GM12878 (cell line): ENCODE measurements around the gene NT5DC4. TPM values are rescaled to one million over a fixed set of nuclear protein-coding genes. Genes with fewer than 3 reads are reported as not detected.

Experiments
- ATAC-seq: fragments of 200-7000 bp; cut with Tn5 transposase; 3 replicates; pipeline ENCODE4 v1.9.1; 2020; ENCODE audit warnings: mild to moderate bottlenecking, moderate library complexity
- BruUV-seq: library from RNA; stranded (reverse); fragments of 400-500 nt; replicated peaks from 2 replicates; lab custom pipeline; 2021; lab: Mats Ljungman, UMichigan
- CTCF ChIA-PET: fragments of 300-600 bp; sonication (Branson Sonifier 250); formaldehyde crosslinking; extraction: SDS; loops from one replicate; lab custom pipeline; 2021; ENCODE audit warnings: inconsistent platforms; lab: Yijun Ruan, JAX
- POLR2A ChIA-PET: fragments of 350-600 bp; formaldehyde crosslinking; extraction: SDS; loops from one replicate; lab custom pipeline; 2021; ENCODE audit warnings: inconsistent platforms; lab: Charles Lee
- RAD21 ChIA-PET: fragments of 300-600 bp; sonication (Branson Sonifier 250); formaldehyde crosslinking; loops from one replicate; lab custom pipeline; 2023; ENCODE audit warnings: antibody characterized with exemption; ENCODE audit not compliant: unreplicated experiment; lab: Charles Lee
- SMC1A ChIA-PET: fragments of 300-600 bp; sonication (Branson Sonifier 250); formaldehyde crosslinking; loops from one replicate; lab custom pipeline; 2023; ENCODE audit not compliant: unreplicated experiment, uncharacterized antibody; lab: Charles Lee
- DNase-seq: peaks from one replicate; pipeline ENCODE4 v3.0.0-alpha.2; 2011; ENCODE audit warnings: low read depth, low spot score
- FAIRE-seq: peaks from 3 replicates; lab custom pipeline; 2011; peaks lifted over from hg19 to GRCh38; lab: Jason Lieb, UNC
- H2AFZ ChIP-seq: 2 replicates; pipeline ENCODE4 v1.6.0; 2011; ENCODE audit warnings: low read depth, low read length, control low read depth; ENCODE audit not compliant: control insufficient read depth
- H3K27ac ChIP-seq: 2 replicates; pipeline ENCODE4 v1.5.1; 2011; ENCODE audit warnings: control low read depth; ENCODE audit not compliant: control insufficient read depth, insufficient read depth
- H3K27me3 ChIP-seq, 2 experiments: replicated peaks in 1 of 2; 2 replicates each; pipeline versions ENCODE4 v1.6.0 to v1.6.1; 2011; ENCODE audit warnings: low read length in 1 of 2; ENCODE audit not compliant: control insufficient read depth in 2 of 2, insufficient read depth in 2 of 2
- H3K36me3 ChIP-seq, 2 experiments: 2 replicates each; pipeline ENCODE4 v1.5.1; 2011; ENCODE audit warnings: low read length in 1 of 2; ENCODE audit not compliant: control insufficient read depth in 2 of 2, insufficient read depth in 2 of 2
- H3K4me1 ChIP-seq: 2 replicates; pipeline ENCODE4 v1.6.1; 2011; ENCODE audit warnings: mild to moderate bottlenecking, low read length, moderate library complexity, mixed read lengths; ENCODE audit not compliant: control insufficient read depth, insufficient read depth
- H3K4me2 ChIP-seq: 2 replicates; pipeline ENCODE4 v1.6.0; 2011; ENCODE audit warnings: control low read depth; ENCODE audit not compliant: control insufficient read depth, insufficient read depth
- H3K4me3 ChIP-seq: fragments of 200-600 bp; sonication (generic); 2 replicates; pipeline ENCODE4 v1.5.1; 2016
- H3K79me2 ChIP-seq: 2 replicates; pipeline ENCODE4 v1.6.0; 2011; ENCODE audit warnings: low read length; ENCODE audit not compliant: control insufficient read depth, insufficient read depth
- H3K9ac ChIP-seq: 2 replicates; pipeline ENCODE4 v1.8.0; 2011; ENCODE audit warnings: low read length, control low read depth, mixed read lengths; ENCODE audit not compliant: control insufficient read depth, insufficient read depth
- H3K9me3 ChIP-seq: replicated peaks from 3 replicates; pipeline ENCODE4 v1.5.1; 2011; ENCODE audit warnings: mild to moderate bottlenecking, low read length; ENCODE audit not compliant: control insufficient read depth, insufficient read depth
- H4K20me1 ChIP-seq: 2 replicates; pipeline ENCODE4 v1.6.0; 2011; ENCODE audit not compliant: control insufficient read depth, insufficient read depth
- BHLHE40 ChIP-seq, 2 experiments: fragments of 450-650 bp in 1 of 2; IDR thresholded peaks; 2 replicates each; pipeline ENCODE4 v1.6.1; 2011 to 2017; ENCODE audit warnings: low read depth in 2 of 2, borderline replicate concordance in 1 of 2, improper control_type of control experiment in 1 of 2, low read length in 1 of 2, mild to moderate bottlenecking in 1 of 2
- CEBPZ ChIP-seq: fragments of 150-350 bp; IDR thresholded peaks from 2 replicates; pipeline ENCODE4 v1.6.1; 2016; ENCODE audit warnings: low read depth, low read length
- EGR1 ChIP-seq, 2 experiments: IDR thresholded peaks; 1 replicate in 1 of 2; 2 replicates in 1 of 2; pipeline ENCODE4 v1.6.1; 2011 to 2012; ENCODE audit warnings: low read depth in 2 of 2, low read length in 2 of 2, borderline replicate concordance in 1 of 2, mild to moderate bottlenecking in 1 of 2, moderate library complexity in 1 of 2
- TCF7 ChIP-seq: IDR thresholded peaks from 2 replicates; pipeline ENCODE4 v1.6.1; 2014; ENCODE audit warnings: antibody characterized with exemption, borderline replicate concordance
- ZNF274 ChIP-seq: IDR thresholded peaks from one replicate; pipeline ENCODE4 v1.8.0; 2011; ENCODE audit not compliant: insufficient read length, insufficient read depth
- WGBS: methylation state at CpG from one replicate; pipeline ENCODE4 v1.1.6; 2016; ENCODE audit warnings: low lambda C conversion rate; ENCODE audit not compliant: insufficient replicate concordance, insufficient coverage; ENCODE audit errors: missing lambda C conversion rate; 5-methylcytosine and 5-hydroxymethylcytosine counted together
- in situ Hi-C: fragments of 300-500 bp; cut with MboI; formaldehyde crosslinking; loops from 9 replicates; pipeline ENCODE4 v1.14.3; 2018; ENCODE audit warnings: mixed read lengths
- intact Hi-C: fragments of 100-400 bp; cut with micrococcal nuclease; formaldehyde crosslinking; loops from one replicate; pipeline ENCODE4 v1.14.2; 2022; ENCODE audit not compliant: unreplicated experiment
- polyA plus RNA-seq, 11 experiments: library from polyadenylated mRNA; depleted of rRNA in 4 of 11; unstranded in 6 of 11; stranded (reverse) in 5 of 11; fragments of >200 nt; fragmentation: Nextera tagmentation in 4 of 11; fragmentation: Illumina TruSeq in 1 of 11; extraction: Ambion mirVana in 4 of 11; extraction: Trizol in 1 of 11; gene quantifications; 1 replicate in 1 of 11; 2 replicates in 10 of 11; pipeline versions ENCODE4 v1.2.1 to v1.2.3, GENCODE V29; 2011 to 2016; ENCODE audit warnings: inconsistent platforms in 2 of 11, missing spikeins in 2 of 11, low read depth in 1 of 11
- total RNA-seq, 4 experiments: library from RNA; depleted of rRNA in 3 of 4; stranded (reverse); fragments of >200 nt in 3 of 4; fragmentation: Illumina TruSeq in 1 of 4; extraction: Trizol in 1 of 4; gene quantifications; 2 replicates each; pipeline versions ENCODE4 v1.2.1 to v1.2.3, GENCODE V29; 2013 to 2021

NT5DC4 gene
- total and polyA plus RNA-seq, 10 of the 15 experiments (the other 5 are each of a cell fraction or from before 2014, with no cell fraction given) = 0.04 to 2.6 (median 0.32) TPM; not detected in 2

GRCh38 chr2:112756207-112756606 is 35.4 kb downstream of the NT5DC4 start:
- H3K9me3 ChIP-seq = no peaks in the 10 kb centered on the region
- in situ Hi-C loops = no loop called here
- no peak overlapping the region for H3K9ac ChIP-seq
- RAD21 ChIA-PET = interaction anchor here (0.9 to 10.0 kb wide), 3 partner anchors 76 to 185 kb away, joined by 3 to 281 read pairs (median 227); no protein-coding TSS in a partner anchor
- no peak overlapping the region for H3K4me2 ChIP-seq
- BruUV-seq = TSS peak; percentile 55
- H3K36me3 ChIP-seq = peaks cover 4 to 26% of the 10 kb centered on the region in 2 experiments
- no peaks in the 10 kb centered on the region; the same call in none of the 2 replicates for H3K79me2 ChIP-seq
- SMC1A ChIA-PET = interaction anchor here (1.3 to 10.4 kb wide), 2 partner anchors 25 to 126 kb away, joined by 6 to 362 read pairs; no protein-coding TSS in a partner anchor
- CTCF ChIA-PET = interaction anchor here (0.6 to 17.7 kb wide), 5 partner anchors 66 to 186 kb away, joined by 3 to 496 read pairs (median 7); no protein-coding TSS in a partner anchor
- H2AFZ ChIP-seq = no peak overlapping the region; the same call in 1 of the 2 replicates
- no peak overlapping the region for H3K27ac ChIP-seq
- DNase-seq = no peak
- peak; percentile 64 for ATAC-seq
- POLR2A ChIA-PET = interaction anchor here (0.6 to 1.1 kb wide), 2 partner anchors 26 to 852 kb away, joined by 3 read pairs; no protein-coding TSS in a partner anchor
- no peak for FAIRE-seq
- no peak for TF ChIP-seq EGR1 (IDR thresholded peaks at IDR 0.05; ENCODE audit: borderline replicate concordance in 1 of 2, low read depth in 2 of 2, low read length in 2 of 2)
- TF ChIP-seq BHLHE40 (IDR thresholded peaks at IDR 0.05; ENCODE audit: borderline replicate concordance in 1 of 2, low read depth in 2 of 2, low read length in 1 of 2) = no peak
- TF ChIP-seq CEBPZ = no peak
- TF ChIP-seq TCF7 = peak; percentile 63; the same call in 1 of the 2 replicates
- TF ChIP-seq ZNF274 = no peak
- WGBS = 26% methylated on average over 3 of the region's 3 CpGs
- H3K27me3 ChIP-seq = no peaks in the 10 kb centered on the region
- H3K4me3 ChIP-seq = no peak overlapping the region
- intact Hi-C loops = loop anchor here (2.0 kb wide), 1 partner anchor 57 kb away; no protein-coding TSS in a partner anchor
- H4K20me1 ChIP-seq = no peaks in the 10 kb centered on the region
- no peaks in the 10 kb centered on the region for H3K4me1 ChIP-seq
